Cardiac muscle cell (in vitro differentiated cells and primary cell): ENCODE results near the gene GDF7. TPM values are rescaled to one million over a fixed set of nuclear protein-coding genes. Genes with fewer than 3 reads are reported as not detected.

Experiments used
- DNase-seq, 2 donors: peaks; one replicate each; pipeline versions ENCODE4 v3.0.0 to v3.0.0-alpha.2; 2010 to 2017; ENCODE audit warnings: low read depth in 1 of 2, low spot score in 1 of 2
- H3K27ac ChIP-seq: fragments of 200-600 bp; sonication (generic); 2 replicates; pipeline ENCODE4 v1.5.1; 2016
- H3K27me3 ChIP-seq: fragments of 200-600 bp; sonication (generic); 2 replicates; pipeline ENCODE4 v1.6.0; 2016; ENCODE audit warnings: control low read depth
- H3K36me3 ChIP-seq: fragments of 200-600 bp; sonication (generic); 2 replicates; pipeline ENCODE4 v1.5.1; 2016; ENCODE audit warnings: control low read depth
- H3K4me1 ChIP-seq: fragments of 200-600 bp; sonication (generic); 2 replicates; pipeline ENCODE4 v1.8.1; 2017; ENCODE audit warnings: low read depth, mild to moderate bottlenecking, mixed run types
- H3K4me3 ChIP-seq: fragments of 200-600 bp; sonication (generic); 2 replicates; pipeline ENCODE4 v1.5.1; 2016; ENCODE audit warnings: mild to moderate bottlenecking
- H3K9me3 ChIP-seq: fragments of 200-600 bp; sonication (generic); 2 replicates; pipeline ENCODE4 v1.5.1; 2017; ENCODE audit warnings: low read depth, mild to moderate bottlenecking, control low read depth
- CTCF ChIP-seq: IDR thresholded peaks from 2 replicates; pipeline ENCODE4 v1.5.1; 2012; ENCODE audit warnings: low read depth, mild to moderate bottlenecking, low read length
- polyA plus RNA-seq: library from polyadenylated mRNA; unstranded; fragments of >200 nt; fragmentation: Nextera tagmentation; extraction: Ambion mirVana; gene quantifications from 2 replicates; pipeline ENCODE4 v1.2.1, GENCODE V29; 2016
- total RNA-seq: library from RNA; depleted of rRNA; stranded (reverse); fragments of >200 nt; gene quantifications from 2 replicates; pipeline ENCODE4 v1.2.3, GENCODE V29; 2016

Gene GDF7
- total and polyA plus RNA-seq, 2 experiments from 2014 or later: 0.09 to 0.15 TPM

DNA sequence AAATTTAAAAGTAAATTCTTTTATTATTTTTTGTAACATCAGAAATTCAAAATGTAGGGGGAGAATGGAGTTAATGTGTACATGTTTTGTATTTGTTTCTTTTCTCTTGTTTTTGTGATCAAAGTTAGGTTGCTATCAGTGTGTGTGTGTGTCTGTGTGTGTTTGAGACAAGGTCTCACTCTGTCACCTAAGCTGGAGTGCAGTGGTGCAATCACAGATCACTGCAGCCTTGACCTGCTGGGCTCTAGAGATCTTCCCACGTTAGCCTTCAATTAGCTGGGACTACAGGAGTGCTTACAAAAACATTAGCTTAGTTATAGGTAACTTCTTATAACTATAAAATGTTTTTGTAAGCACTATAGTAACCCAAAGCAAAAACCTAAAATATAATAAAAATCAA lies 50.7 kb downstream of the GDF7 start:
- DNase-seq: no peak
- no peaks in the 10 kb centered on the region for H3K27me3 ChIP-seq
- H3K4me3 ChIP-seq: no peak overlapping the region
- no peak overlapping the region for H3K27ac ChIP-seq
- no peak for TF ChIP-seq CTCF
- H3K36me3 ChIP-seq: no peaks in the 10 kb centered on the region
- H3K9me3 ChIP-seq: no peaks in the 10 kb centered on the region
- H3K4me1 ChIP-seq: no peaks in the 10 kb centered on the region

DNA sequence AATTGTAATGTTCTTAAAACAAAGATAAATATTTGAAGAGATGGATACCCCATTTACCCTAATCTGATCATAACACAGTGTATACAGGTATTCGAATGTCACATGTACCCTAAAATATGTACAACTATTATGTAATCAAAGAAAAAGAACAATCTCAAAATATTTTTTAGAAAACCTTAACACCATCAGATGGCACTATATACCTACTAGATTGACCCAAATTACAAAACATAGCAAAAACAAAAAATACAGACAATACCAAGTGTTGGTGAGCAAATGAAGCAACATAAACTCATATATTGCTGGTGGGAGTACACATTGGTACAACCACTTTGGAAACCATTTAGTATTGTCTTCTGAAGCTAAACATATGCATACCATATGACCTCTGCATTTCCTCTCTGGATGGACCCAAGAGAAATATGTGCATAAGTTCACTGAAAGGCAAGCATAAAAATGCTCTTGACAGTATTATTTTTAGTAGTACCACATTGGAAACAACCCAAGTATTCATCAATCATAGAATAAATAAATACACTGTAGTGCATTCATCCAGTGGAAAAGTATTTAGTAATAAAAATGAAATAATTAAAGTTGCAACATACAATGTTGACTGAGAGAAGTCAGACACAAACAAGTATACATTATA lies 55.8 kb downstream of the GDF7 start:
- no peak overlapping the region for H3K4me3 ChIP-seq
- no peaks in the 10 kb centered on the region for H3K4me1 ChIP-seq
- H3K36me3 ChIP-seq: no peaks in the 10 kb centered on the region
- no peaks in the 10 kb centered on the region for H3K27me3 ChIP-seq
- H3K9me3 ChIP-seq: no peaks in the 10 kb centered on the region
- no peak for TF ChIP-seq CTCF
- H3K27ac ChIP-seq: no peak overlapping the region
- no peak for DNase-seq

DNA sequence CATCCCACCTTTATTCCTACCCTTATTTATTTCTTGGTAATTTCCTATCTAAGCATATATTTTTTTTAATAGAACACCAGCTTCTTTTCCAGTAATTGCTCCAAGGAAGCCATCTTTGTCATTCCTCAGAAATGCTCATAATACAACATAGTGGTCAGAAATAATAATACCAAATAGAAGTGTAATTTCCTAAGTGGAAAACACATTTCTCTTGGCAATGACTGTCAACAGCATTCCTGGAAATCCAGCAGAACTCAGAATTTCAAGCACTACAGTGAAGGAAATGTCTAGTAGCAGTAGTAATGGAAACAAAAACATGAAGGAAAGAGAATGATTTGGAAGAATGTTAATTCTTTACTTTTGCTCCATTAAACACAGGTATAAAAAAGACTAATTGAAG lies 56.6 kb downstream of the GDF7 start:
- DNase-seq: no peak
- peaks cover 8% of the 10 kb centered on the region for H3K4me1 ChIP-seq
- no peak overlapping the region for H3K4me3 ChIP-seq
- no peak overlapping the region for H3K27ac ChIP-seq
- no peaks in the 10 kb centered on the region for H3K36me3 ChIP-seq
- no peaks in the 10 kb centered on the region for H3K9me3 ChIP-seq
- TF ChIP-seq CTCF: no peak
- no peaks in the 10 kb centered on the region for H3K27me3 ChIP-seq

DNA sequence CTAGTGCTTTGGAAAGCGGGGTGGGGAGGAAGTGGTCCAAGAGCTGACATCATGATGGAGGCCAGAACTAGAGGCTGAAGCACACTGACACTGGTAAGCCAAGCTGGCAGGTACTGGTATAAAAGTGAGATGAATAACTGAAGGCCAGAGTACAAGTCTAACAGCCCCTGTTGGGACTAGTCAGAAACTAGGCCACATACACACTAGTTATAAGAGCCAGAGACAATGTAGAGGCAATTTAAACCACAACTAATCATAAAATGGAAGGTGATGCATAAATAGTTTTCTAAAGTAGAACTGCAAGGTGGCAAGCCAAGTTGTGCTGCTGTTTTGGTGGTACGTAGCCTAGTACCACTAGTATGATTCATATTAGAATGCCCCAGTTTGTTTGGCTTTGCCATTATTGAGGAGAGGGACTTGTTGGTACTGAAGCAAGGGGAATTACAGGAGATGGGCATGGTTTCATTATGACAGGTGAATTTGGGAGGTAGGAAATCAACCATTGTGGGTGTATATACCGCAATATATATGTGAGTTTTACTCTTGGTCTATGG lies 57.6 kb downstream of the GDF7 start:
- Histone ChIP-seq H3K4me3 (no peak overlapping the region), H3K36me3 (no peaks in the 10 kb centered on the region)
- TF ChIP-seq CTCF: no peak

GRCh38 chr2:20725782-20726181 lies 58.8 kb downstream of the GDF7 start:
- peaks cover 10% of the 10 kb centered on the region for H3K4me1 ChIP-seq
- no peak overlapping the region for H3K27ac ChIP-seq
- H3K4me3 ChIP-seq: no peak overlapping the region
- no peaks in the 10 kb centered on the region for H3K27me3 ChIP-seq
- H3K36me3 ChIP-seq: no peaks in the 10 kb centered on the region
- DNase-seq: no peak
- H3K9me3 ChIP-seq: no peaks in the 10 kb centered on the region
- TF ChIP-seq CTCF: no peak

More for the DNA sequence above, 57.6 kb downstream of the GDF7 start:
- H3K27me3 ChIP-seq: no peaks in the 10 kb centered on the region
- no peak for DNase-seq
- H3K4me1 ChIP-seq: peaks cover 10% of the 10 kb centered on the region
- no peak overlapping the region for H3K27ac ChIP-seq
- no peaks in the 10 kb centered on the region for H3K9me3 ChIP-seq
